GM12878 (cell line): Measurements from ENCODE around the gene SCNN1G. TPM values are rescaled to one million over a fixed set of nuclear protein-coding genes. Genes with fewer than 3 reads are reported as not detected.

ENCODE experiments used
- ATAC-seq: fragments of 200-7000 bp; cut with Tn5 transposase; 3 replicates; pipeline ENCODE4 v1.9.1; 2020; ENCODE audit warnings: mild to moderate bottlenecking, moderate library complexity
- BruUV-seq: library from RNA; stranded (reverse); fragments of 400-500 nt; replicated peaks from 2 replicates; lab custom pipeline; 2021; lab: Mats Ljungman, UMichigan
- CTCF ChIA-PET: fragments of 300-600 bp; sonication (Branson Sonifier 250); formaldehyde crosslinking; extraction: SDS; loops from one replicate; lab custom pipeline; 2021; ENCODE audit warnings: inconsistent platforms; lab: Yijun Ruan, JAX
- POLR2A ChIA-PET: fragments of 350-600 bp; formaldehyde crosslinking; extraction: SDS; loops from one replicate; lab custom pipeline; 2021; ENCODE audit warnings: inconsistent platforms; lab: Charles Lee
- RAD21 ChIA-PET: fragments of 300-600 bp; sonication (Branson Sonifier 250); formaldehyde crosslinking; loops from one replicate; lab custom pipeline; 2023; ENCODE audit warnings: antibody characterized with exemption; ENCODE audit not compliant: unreplicated experiment; lab: Charles Lee
- SMC1A ChIA-PET: fragments of 300-600 bp; sonication (Branson Sonifier 250); formaldehyde crosslinking; loops from one replicate; lab custom pipeline; 2023; ENCODE audit not compliant: unreplicated experiment, uncharacterized antibody; lab: Charles Lee
- DNase-seq: peaks from one replicate; pipeline ENCODE4 v3.0.0-alpha.2; 2011; ENCODE audit warnings: low read depth, low spot score
- FAIRE-seq: peaks from 3 replicates; lab custom pipeline; 2011; peaks lifted over from hg19 to GRCh38; lab: Jason Lieb, UNC
- H2AFZ ChIP-seq: 2 replicates; pipeline ENCODE4 v1.6.0; 2011; ENCODE audit warnings: low read depth, low read length, control low read depth; ENCODE audit not compliant: control insufficient read depth
- H3K27ac ChIP-seq: 2 replicates; pipeline ENCODE4 v1.5.1; 2011; ENCODE audit warnings: control low read depth; ENCODE audit not compliant: control insufficient read depth, insufficient read depth
- H3K27me3 ChIP-seq, 2 experiments: replicated peaks in 1 of 2; 2 replicates each; pipeline versions ENCODE4 v1.6.0 to v1.6.1; 2011; ENCODE audit warnings: low read length in 1 of 2; ENCODE audit not compliant: control insufficient read depth in 2 of 2, insufficient read depth in 2 of 2
- H3K36me3 ChIP-seq, 2 experiments: 2 replicates each; pipeline ENCODE4 v1.5.1; 2011; ENCODE audit warnings: low read length in 1 of 2; ENCODE audit not compliant: control insufficient read depth in 2 of 2, insufficient read depth in 2 of 2
- H3K4me1 ChIP-seq: 2 replicates; pipeline ENCODE4 v1.6.1; 2011; ENCODE audit warnings: mild to moderate bottlenecking, low read length, moderate library complexity, mixed read lengths; ENCODE audit not compliant: control insufficient read depth, insufficient read depth
- H3K4me2 ChIP-seq: 2 replicates; pipeline ENCODE4 v1.6.0; 2011; ENCODE audit warnings: control low read depth; ENCODE audit not compliant: control insufficient read depth, insufficient read depth
- H3K4me3 ChIP-seq: fragments of 200-600 bp; sonication (generic); 2 replicates; pipeline ENCODE4 v1.5.1; 2016
- H3K79me2 ChIP-seq: 2 replicates; pipeline ENCODE4 v1.6.0; 2011; ENCODE audit warnings: low read length; ENCODE audit not compliant: control insufficient read depth, insufficient read depth
- H3K9ac ChIP-seq: 2 replicates; pipeline ENCODE4 v1.8.0; 2011; ENCODE audit warnings: low read length, control low read depth, mixed read lengths; ENCODE audit not compliant: control insufficient read depth, insufficient read depth
- H3K9me3 ChIP-seq: replicated peaks from 3 replicates; pipeline ENCODE4 v1.5.1; 2011; ENCODE audit warnings: mild to moderate bottlenecking, low read length; ENCODE audit not compliant: control insufficient read depth, insufficient read depth
- H4K20me1 ChIP-seq: 2 replicates; pipeline ENCODE4 v1.6.0; 2011; ENCODE audit not compliant: control insufficient read depth, insufficient read depth
- ATF7 ChIP-seq: fragments of 450-650 bp; IDR thresholded peaks from 2 replicates; pipeline ENCODE4 v1.6.1; 2016; ENCODE audit warnings: low read depth, mild to moderate bottlenecking
- CBX5 ChIP-seq: sonication (generic); IDR thresholded peaks from 2 replicates; pipeline ENCODE4 v1.6.1; 2016; ENCODE audit warnings: low read depth, moderate library complexity, mild to moderate bottlenecking, inconsistent platforms
- CHD1 ChIP-seq: IDR thresholded peaks from 2 replicates; pipeline ENCODE4 v1.6.1; 2012; ENCODE audit warnings: low read depth, low read length, improper control_type of control experiment
- CHD2 ChIP-seq: IDR thresholded peaks from 2 replicates; pipeline ENCODE4 v1.6.1; 2011; ENCODE audit warnings: low read depth, low read length, improper control_type of control experiment, borderline replicate concordance
- CHD4 ChIP-seq: fragments of 200-600 bp; sonication (generic); IDR thresholded peaks from 2 replicates; pipeline ENCODE4 v1.6.1; 2016; ENCODE audit warnings: mild to moderate bottlenecking
- ETV6 ChIP-seq, 2 experiments: fragments of 450-650 bp in 1 of 2; IDR thresholded peaks in 1 of 2; conservative IDR thresholded peaks in 1 of 2; 2 replicates each; pipeline ENCODE4 v1.6.1; 2014; ENCODE audit warnings: antibody characterized with exemption in 1 of 2, borderline replicate concordance in 1 of 2, low read depth in 1 of 2, mild to moderate bottlenecking in 1 of 2, moderate library complexity in 1 of 2
- FOS ChIP-seq: IDR thresholded peaks from 3 replicates; pipeline ENCODE4 v1.6.1; 2011; ENCODE audit warnings: borderline replicate concordance; ENCODE audit not compliant: insufficient read length; ENCODE audit errors: extremely low read depth
- HDAC2 ChIP-seq: fragments of 200-600 bp; sonication (generic); IDR thresholded peaks from 2 replicates; pipeline ENCODE4 v1.6.1; 2017
- HDAC6 ChIP-seq: fragments of 200-600 bp; sonication (generic); IDR thresholded peaks from one replicate; pipeline ENCODE4 v1.8.0; 2017; ENCODE audit warnings: antibody characterized with exemption; ENCODE audit not compliant: unreplicated experiment
- NFXL1 ChIP-seq: fragments of 450-650 bp; IDR thresholded peaks from 2 replicates; pipeline ENCODE4 v1.6.1; 2017; ENCODE audit warnings: antibody characterized with exemption, mild to moderate bottlenecking, borderline replicate concordance
- NRF1 ChIP-seq: conservative IDR thresholded peaks from 2 replicates; pipeline ENCODE4 v1.6.1; 2011; ENCODE audit warnings: mild to moderate bottlenecking, low read depth, low read length, improper control_type of control experiment
- PAX8 ChIP-seq: fragments of 450-650 bp; IDR thresholded peaks from 2 replicates; pipeline ENCODE4 v1.6.1; 2017; ENCODE audit warnings: mild to moderate bottlenecking, moderate library complexity
- POU2F2 ChIP-seq: IDR thresholded peaks from 3 replicates; pipeline ENCODE4 v1.6.1; 2011; ENCODE audit warnings: low read depth, mild to moderate bottlenecking, low read length, borderline replicate concordance
- RELA ChIP-seq: fragments of 450-650 bp; IDR thresholded peaks from 2 replicates; pipeline ENCODE4 v1.8.0; 2014; ENCODE audit warnings: borderline replicate concordance; ENCODE audit not compliant: partially characterized antibody
- SREBF1 ChIP-seq: IDR thresholded peaks from 2 replicates; pipeline ENCODE4 v1.6.1; 2012; ENCODE audit warnings: mild to moderate bottlenecking, low read length
- TCF7 ChIP-seq: IDR thresholded peaks from 2 replicates; pipeline ENCODE4 v1.6.1; 2014; ENCODE audit warnings: antibody characterized with exemption, borderline replicate concordance
- YBX1 ChIP-seq: fragments of 450-650 bp; IDR thresholded peaks from 2 replicates; pipeline ENCODE4 v1.6.1; 2016; ENCODE audit warnings: antibody characterized with exemption
- WGBS: methylation state at CpG from one replicate; pipeline ENCODE4 v1.1.6; 2016; ENCODE audit warnings: low lambda C conversion rate; ENCODE audit not compliant: insufficient replicate concordance, insufficient coverage; ENCODE audit errors: missing lambda C conversion rate; 5-methylcytosine and 5-hydroxymethylcytosine counted together
- in situ Hi-C: fragments of 300-500 bp; cut with MboI; formaldehyde crosslinking; loops from 9 replicates; pipeline ENCODE4 v1.14.3; 2018; ENCODE audit warnings: mixed read lengths
- intact Hi-C: fragments of 100-400 bp; cut with micrococcal nuclease; formaldehyde crosslinking; loops from one replicate; pipeline ENCODE4 v1.14.2; 2022; ENCODE audit not compliant: unreplicated experiment
- polyA plus RNA-seq, 11 experiments: library from polyadenylated mRNA; depleted of rRNA in 4 of 11; unstranded in 6 of 11; stranded (reverse) in 5 of 11; fragments of >200 nt; fragmentation: Nextera tagmentation in 4 of 11; fragmentation: Illumina TruSeq in 1 of 11; extraction: Ambion mirVana in 4 of 11; extraction: Trizol in 1 of 11; gene quantifications; 1 replicate in 1 of 11; 2 replicates in 10 of 11; pipeline versions ENCODE4 v1.2.1 to v1.2.3, GENCODE V29; 2011 to 2016; ENCODE audit warnings: inconsistent platforms in 2 of 11, missing spikeins in 2 of 11, low read depth in 1 of 11
- total RNA-seq, 4 experiments: library from RNA; depleted of rRNA in 3 of 4; stranded (reverse); fragments of >200 nt in 3 of 4; fragmentation: Illumina TruSeq in 1 of 4; extraction: Trizol in 1 of 4; gene quantifications; 2 replicates each; pipeline versions ENCODE4 v1.2.1 to v1.2.3, GENCODE V29; 2013 to 2021
- TF ChIP-seq, protein P1 (sequence below): fragments of 150-350 bp; IDR thresholded peaks from 2 replicates; pipeline ENCODE4 v1.6.1; 2016; ENCODE audit warnings: low read depth, low read length
- TF ChIP-seq, protein P2 (sequence below): fragments of 150-350 bp; IDR thresholded peaks from 2 replicates; pipeline ENCODE4 v1.6.1; 2014; ENCODE audit warnings: mild to moderate bottlenecking, low read depth, low read length

SCNN1G gene
- total and polyA plus RNA-seq, 10 of the 15 experiments (the other 5 are each of a cell fraction or from before 2014, with no cell fraction given), result 0.04 to 0.86 (median 0.08) TPM; not detected in 5

DNA sequence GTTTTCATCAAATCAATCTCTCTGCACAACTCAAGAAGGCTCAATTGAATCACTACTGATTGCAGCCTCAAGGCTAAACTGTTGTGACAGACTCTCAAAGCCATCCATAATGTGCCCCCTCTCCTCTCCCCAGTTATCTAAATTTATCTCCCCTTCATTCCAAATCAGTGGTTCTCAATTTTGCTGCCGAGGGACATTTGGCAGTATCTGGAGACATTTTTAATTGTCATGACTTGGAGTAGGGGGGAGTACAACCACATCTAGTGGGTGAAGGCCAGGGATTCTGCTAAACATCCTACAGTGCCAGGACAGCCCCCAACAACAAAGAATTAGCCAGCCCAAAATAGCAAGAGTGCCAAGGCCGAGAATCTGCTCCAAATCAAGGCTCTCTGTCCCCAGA, 42.4 kb upstream of the SCNN1G start:
- DNase-seq (no peak), FAIRE-seq (no peak), ATAC-seq (no peak)
- intact Hi-C loops, result no loop called here
- no peak overlapping the region for H3K4me3 ChIP-seq
- no peaks in the 10 kb centered on the region for H3K36me3 ChIP-seq
- POLR2A ChIA-PET, result no interaction called here
- no peaks in the 10 kb centered on the region for H4K20me1 ChIP-seq
- H2AFZ ChIP-seq, result no peak overlapping the region
- 96% methylated on average over 2 of the region's 2 CpGs for WGBS
- H3K27ac ChIP-seq, result no peak overlapping the region
- H3K4me1 ChIP-seq, result no peaks in the 10 kb centered on the region
- no peak overlapping the region for H3K4me2 ChIP-seq
- BruUV-seq, result no TSS peak
- peaks cover 2% of the 10 kb centered on the region for H3K79me2 ChIP-seq
- RAD21 ChIA-PET, result no interaction called here
- in situ Hi-C loops, result no loop called here
- SMC1A ChIA-PET, result no interaction called here
- H3K9me3 ChIP-seq, result peaks cover 3% of the 10 kb centered on the region; the same call in 2 of the 3 replicates
- TF ChIP-seq FOS, result no peak
- TF ChIP-seq, protein P1, sequence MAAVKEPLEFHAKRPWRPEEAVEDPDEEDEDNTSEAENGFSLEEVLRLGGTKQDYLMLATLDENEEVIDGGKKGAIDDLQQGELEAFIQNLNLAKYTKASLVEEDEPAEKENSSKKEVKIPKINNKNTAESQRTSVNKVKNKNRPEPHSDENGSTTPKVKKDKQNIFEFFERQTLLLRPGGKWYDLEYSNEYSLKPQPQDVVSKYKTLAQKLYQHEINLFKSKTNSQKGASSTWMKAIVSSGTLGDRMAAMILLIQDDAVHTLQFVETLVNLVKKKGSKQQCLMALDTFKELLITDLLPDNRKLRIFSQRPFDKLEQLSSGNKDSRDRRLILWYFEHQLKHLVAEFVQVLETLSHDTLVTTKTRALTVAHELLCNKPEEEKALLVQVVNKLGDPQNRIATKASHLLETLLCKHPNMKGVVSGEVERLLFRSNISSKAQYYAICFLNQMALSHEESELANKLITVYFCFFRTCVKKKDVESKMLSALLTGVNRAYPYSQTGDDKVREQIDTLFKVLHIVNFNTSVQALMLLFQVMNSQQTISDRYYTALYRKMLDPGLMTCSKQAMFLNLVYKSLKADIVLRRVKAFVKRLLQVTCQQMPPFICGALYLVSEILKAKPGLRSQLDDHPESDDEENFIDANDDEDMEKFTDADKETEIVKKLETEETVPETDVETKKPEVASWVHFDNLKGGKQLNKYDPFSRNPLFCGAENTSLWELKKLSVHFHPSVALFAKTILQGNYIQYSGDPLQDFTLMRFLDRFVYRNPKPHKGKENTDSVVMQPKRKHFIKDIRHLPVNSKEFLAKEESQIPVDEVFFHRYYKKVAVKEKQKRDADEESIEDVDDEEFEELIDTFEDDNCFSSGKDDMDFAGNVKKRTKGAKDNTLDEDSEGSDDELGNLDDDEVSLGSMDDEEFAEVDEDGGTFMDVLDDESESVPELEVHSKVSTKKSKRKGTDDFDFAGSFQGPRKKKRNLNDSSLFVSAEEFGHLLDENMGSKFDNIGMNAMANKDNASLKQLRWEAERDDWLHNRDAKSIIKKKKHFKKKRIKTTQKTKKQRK, result no peak
- no peak for TF ChIP-seq TCF7
- no peak for TF ChIP-seq NRF1
- no peak for TF ChIP-seq HDAC2
- TF ChIP-seq SREBF1, result no peak
- no peak for TF ChIP-seq CHD4
- TF ChIP-seq CHD1, result no peak
- TF ChIP-seq PAX8, result no peak
- TF ChIP-seq CHD2, result no peak
- TF ChIP-seq, protein P2, sequence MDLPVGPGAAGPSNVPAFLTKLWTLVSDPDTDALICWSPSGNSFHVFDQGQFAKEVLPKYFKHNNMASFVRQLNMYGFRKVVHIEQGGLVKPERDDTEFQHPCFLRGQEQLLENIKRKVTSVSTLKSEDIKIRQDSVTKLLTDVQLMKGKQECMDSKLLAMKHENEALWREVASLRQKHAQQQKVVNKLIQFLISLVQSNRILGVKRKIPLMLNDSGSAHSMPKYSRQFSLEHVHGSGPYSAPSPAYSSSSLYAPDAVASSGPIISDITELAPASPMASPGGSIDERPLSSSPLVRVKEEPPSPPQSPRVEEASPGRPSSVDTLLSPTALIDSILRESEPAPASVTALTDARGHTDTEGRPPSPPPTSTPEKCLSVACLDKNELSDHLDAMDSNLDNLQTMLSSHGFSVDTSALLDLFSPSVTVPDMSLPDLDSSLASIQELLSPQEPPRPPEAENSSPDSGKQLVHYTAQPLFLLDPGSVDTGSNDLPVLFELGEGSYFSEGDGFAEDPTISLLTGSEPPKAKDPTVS, result no peak
- TF ChIP-seq RELA, result no peak
- no peak for TF ChIP-seq YBX1
- no peak for TF ChIP-seq HDAC6
- TF ChIP-seq ATF7, result no peak
- TF ChIP-seq ETV6 (conservative IDR thresholded peaks at IDR 0.05 in 1 of 2, IDR thresholded peaks at IDR 0.05 in 1 of 2; ENCODE audit: borderline replicate concordance in 1 of 2, low read depth in 1 of 2), result no peak
- no peak for TF ChIP-seq POU2F2
- TF ChIP-seq CBX5, result no peak
- TF ChIP-seq NFXL1, result no peak
- CTCF ChIA-PET, result no interaction called here
- no peak overlapping the region for H3K9ac ChIP-seq
- H3K27me3 ChIP-seq, result no peaks in the 10 kb centered on the region
